DMS114 treated with DMSO at 0.1 percent for 48 hours (cell line): ENCODE results near the gene EMSY.

Experiments
- DNase-seq: peaks from one replicate; lab custom pipeline; 2025; ENCODE audit not compliant: unreplicated experiment; lab: John Stamatoyannopoulos, UW

Gene EMSY

GRCh38 chr11:76512851-76513653 lies 68.2 kb downstream of the EMSY start:
- DNase-seq = peak; percentile 29

- DNase-seq = no peak
Observed at GRCh38 chr11:76513654-76514034, 68.8 kb downstream of the EMSY start.

- DNase-seq = no peak
Observed at GRCh38 chr11:76515494-76515893, 70.7 kb downstream of the EMSY start.

GRCh38 chr11:76523147-76523546 lies 78.3 kb downstream of the EMSY start:
- no peak for DNase-seq

- no peak for DNase-seq
Observed at GRCh38 chr11:76523786-76524436, 79.1 kb downstream of the EMSY start.

GRCh38 chr11:76524461-76524860 lies 79.6 kb downstream of the EMSY start:
- DNase-seq = no peak

- DNase-seq = no peak
Observed at GRCh38 chr11:76524919-76525318, 80.1 kb downstream of the EMSY start.

GRCh38 chr11:76526878-76527277 lies 82.1 kb downstream of the EMSY start:
- DNase-seq = no peak

- no peak for DNase-seq
Observed at GRCh38 chr11:76542436-76542835, 97.6 kb downstream of the EMSY start.

- DNase-seq = no peak
Observed at GRCh38 chr11:76543006-76543703, 98.3 kb downstream of the EMSY start.

- DNase-seq = no peak
Observed at GRCh38 chr11:76550781-76551180, 106.0 kb downstream of the EMSY start.

- no peak for DNase-seq
Observed at GRCh38 chr11:76551400-76551799, 106.6 kb downstream of the EMSY start.

GRCh38 chr11:76552987-76553386 lies 108.2 kb downstream of the EMSY start:
- DNase-seq = no peak

GRCh38 chr11:76553554-76554476 lies 109.0 kb downstream of the EMSY start:
- no peak for DNase-seq

- DNase-seq = no peak
Observed at GRCh38 chr11:76554767-76555166, 109.9 kb downstream of the EMSY start.

- DNase-seq = no peak
Observed at GRCh38 chr11:76557466-76557865, 112.6 kb downstream of the EMSY start.

GRCh38 chr11:76558473-76558872 lies 113.7 kb downstream of the EMSY start:
- DNase-seq = no peak

GRCh38 chr11:76558891-76559290 lies 114.1 kb downstream of the EMSY start:
- DNase-seq = no peak

- no peak for DNase-seq
Observed at GRCh38 chr11:76559346-76559745, 114.5 kb downstream of the EMSY start.

- no peak for DNase-seq
Observed at GRCh38 chr11:76560219-76560618, 115.4 kb downstream of the EMSY start.

GRCh38 chr11:76561245-76561644 lies 116.4 kb downstream of the EMSY start:
- DNase-seq = no peak
